Lower leg skin (tissue), 4 donors: ENCODE results near the gene SCN4B. TPM values are rescaled to one million over a fixed set of nuclear protein-coding genes. Genes with fewer than 3 reads are reported as not detected.

ENCODE experiments used
- DNase-seq, 2 donors: peaks; one replicate each; pipeline ENCODE4 v3.0.0-alpha.2; 2019; ENCODE audit warnings: low spot score in 2 of 2
- H3K4me3 ChIP-seq: fragments of 200-600 bp; sonication (generic); 2 replicates; pipeline ENCODE4 v1.5.1; 2017; ENCODE audit warnings: mild to moderate bottlenecking, low read depth; ENCODE audit not compliant: poor library complexity, severe bottlenecking
- CTCF ChIP-seq, 3 donors: fragments of 450-650 bp; IDR thresholded peaks; one replicate each; pipeline ENCODE4 v1.5.1; 2016; ENCODE audit warnings: antibody characterized with exemption in 3 of 3, mild to moderate bottlenecking in 3 of 3, moderate library complexity in 2 of 3
- POLR2A ChIP-seq, 2 donors: fragments of 450-650 bp; IDR thresholded peaks; one replicate each; pipeline ENCODE4 v1.6.1; 2016 to 2017; ENCODE audit warnings: antibody characterized with exemption in 2 of 2, mild to moderate bottlenecking in 1 of 2, moderate library complexity in 1 of 2
- WGBS, 2 donors: methylation state at CpG; one replicate each; pipeline ENCODE4 v1.1.5; 2018; 5-methylcytosine and 5-hydroxymethylcytosine counted together
- intact Hi-C: fragments of 100-400 bp; cut with DNase I; formaldehyde crosslinking; loops from one replicate; pipeline ENCODE4 v1.15.0; 2023; ENCODE audit warnings: low total_unique reads
- total RNA-seq, 4 donors: library from RNA; depleted of rRNA; stranded (reverse); fragments of >200 nt; gene quantifications; one replicate each; pipeline ENCODE4 v1.1.0, GENCODE V29; 2016

Gene SCN4B
- total RNA-seq, 4 donors from 2014 or later, result 0.25 to 4.0 (median 1.9) TPM

- intact Hi-C loops, result no loop called here
- no peak for DNase-seq
- 56 to 60% methylated on average over 10 of the region's 10 CpGs for WGBS, 2 donors
- no peak overlapping the region for H3K4me3 ChIP-seq
- TF ChIP-seq POLR2A (IDR thresholded peaks at IDR 0.05) (no peak), CTCF (IDR thresholded peaks at IDR 0.05) (no peak)
These were observed 4.7 kb upstream of the SCN4B start for GRCh38 chr11:118157186-118157895.

GRCh38 chr11:118156531-118157185 lies 4.0 kb upstream of the SCN4B start:
- H3K4me3 ChIP-seq, result no peak overlapping the region
- 21 to 25% methylated on average over 21 of the region's 21 CpGs for WGBS, 2 donors
- intact Hi-C loops, result no loop called here
- DNase-seq, result no peak
- no peak for TF ChIP-seq POLR2A (IDR thresholded peaks at IDR 0.05)
- no peak for TF ChIP-seq CTCF (IDR thresholded peaks at IDR 0.05)

- intact Hi-C loops, result no loop called here
- WGBS, 2 donors, result 56 to 60% methylated on average over 11 of the region's 11 CpGs
- no peak for TF ChIP-seq CTCF (IDR thresholded peaks at IDR 0.05)
- no peak for TF ChIP-seq POLR2A (IDR thresholded peaks at IDR 0.05)
These were observed 3.3 kb upstream of the SCN4B start for GRCh38 chr11:118155776-118156530.

GRCh38 chr11:118154641-118155040 lies 2.0 kb upstream of the SCN4B start:
- H3K4me3 ChIP-seq, result no peak overlapping the region
- DNase-seq, result no peak
- TF ChIP-seq CTCF (IDR thresholded peaks at IDR 0.05) (no peak), POLR2A (IDR thresholded peaks at IDR 0.05) (no peak)
- intact Hi-C loops, result no loop called here
- WGBS, 2 donors, result 94 to 100% methylated on average over 1 of the region's 1 CpG

More at GRCh38 chr11:118155776-118156530, 3.3 kb upstream of the SCN4B start:
- no peak for DNase-seq
- no peak overlapping the region for H3K4me3 ChIP-seq

- intact Hi-C loops, result no loop called here
- H3K4me3 ChIP-seq, result no peak overlapping the region
- no peak for TF ChIP-seq CTCF (IDR thresholded peaks at IDR 0.05)
- TF ChIP-seq POLR2A (IDR thresholded peaks at IDR 0.05), result no peak
- WGBS, 2 donors, result 92 to 93% methylated on average over 11 of the region's 11 CpGs
- no peak for DNase-seq
These were observed 1.4 kb upstream of the SCN4B start for GRCh38 chr11:118153976-118154375.
